Measurements from ENCODE around the gene DCBLD1.

The DCBLD1 gene

GRCh38 chr6:117473401-117473800 is 9.1 kb upstream of the DCBLD1 start:
- no peak for DNase-seq

- no peak for DNase-seq
These were observed 4.3 kb upstream of the DCBLD1 start for GRCh38 chr6:117477988-117478852.

GRCh38 chr6:117478853-117479231 is 3.6 kb upstream of the DCBLD1 start:
- no peak for DNase-seq

GRCh38 chr6:117480651-117481050 is 1.8 kb upstream of the DCBLD1 start:
- no peak for DNase-seq

- DNase-seq = peak in 1 of 2 experiments; percentile 14
These were observed 1.1 kb upstream of the DCBLD1 start for GRCh38 chr6:117481278-117481925.

GRCh38 chr6:117481926-117482239 is 591 bp upstream of the DCBLD1 start:
- no peak for DNase-seq

GRCh38 chr6:117483004-117483644 is 650 bp downstream of the DCBLD1 start:
- peak; percentile 25 to 41 for DNase-seq

GRCh38 chr6:117483645-117484016 is 1.2 kb downstream of the DCBLD1 start:
- DNase-seq = peak in 1 of 2 experiments; percentile 8

- DNase-seq = no peak
These were observed 1.7 kb downstream of the DCBLD1 start for GRCh38 chr6:117484052-117484646.

- no peak for DNase-seq
These were observed 3.0 kb downstream of the DCBLD1 start for GRCh38 chr6:117485433-117485832.

- no peak for DNase-seq
These were observed 5.3 kb downstream of the DCBLD1 start for GRCh38 chr6:117487821-117488220.

GRCh38 chr6:117489003-117489402 is 6.5 kb downstream of the DCBLD1 start:
- no peak for DNase-seq

GRCh38 chr6:117491916-117492315 is 9.4 kb downstream of the DCBLD1 start:
- no peak for DNase-seq

GRCh38 chr6:117493470-117493869 is 11.0 kb downstream of the DCBLD1 start:
- no peak for DNase-seq

GRCh38 chr6:117494283-117494682 is 11.8 kb downstream of the DCBLD1 start:
- no peak for DNase-seq

GRCh38 chr6:117494694-117495318 is 12.3 kb downstream of the DCBLD1 start:
- DNase-seq = no peak

- no peak for DNase-seq
These were observed 13.0 kb downstream of the DCBLD1 start for GRCh38 chr6:117495425-117495824.

- no peak for DNase-seq
These were observed 13.4 kb downstream of the DCBLD1 start for GRCh38 chr6:117495869-117496268.

- DNase-seq = no peak
These were observed 14.0 kb downstream of the DCBLD1 start for GRCh38 chr6:117496383-117496990.

GRCh38 chr6:117497237-117497636 is 14.8 kb downstream of the DCBLD1 start:
- DNase-seq = no peak

GRCh38 chr6:117498159-117498558 is 15.7 kb downstream of the DCBLD1 start:
- DNase-seq = no peak

- no peak for DNase-seq
These were observed 19.2 kb downstream of the DCBLD1 start for GRCh38 chr6:117501722-117502121.

- DNase-seq = no peak
These were observed 20.1 kb downstream of the DCBLD1 start for GRCh38 chr6:117502580-117502979.
